Naive thymus-derived CD4-positive, alpha-beta T cell (primary cell): ENCODE results near the gene TACSTD2. TPM values are rescaled to one million over a fixed set of nuclear protein-coding genes. Genes with fewer than 3 reads are reported as not detected.
A peak's percentile ranks its signal among the peaks of the same experiment; 100 is the strongest.

Experiments used
- ATAC-seq: fragments of 150-1000 bp; cut with Tn5 transposase; 2 replicates; pipeline ENCODE4 v1.10.0; 2021; ENCODE audit warnings: mild to moderate bottlenecking, moderate library complexity
- CTCF ChIA-PET: fragments of 350-600 bp; sonication (Branson Sonifier 250); formaldehyde crosslinking; loops from one replicate; lab custom pipeline; 2021; ENCODE audit warnings: antibody characterized with exemption; lab: Charles Lee
- POLR2A ChIA-PET: fragments of 350-600 bp; sonication (Branson Sonifier 250); formaldehyde crosslinking; loops from one replicate; lab custom pipeline; 2021; ENCODE audit warnings: antibody characterized with exemption, inconsistent platforms; lab: Charles Lee
- DNase-seq, 9 donors: peaks; one replicate each; pipeline versions ENCODE4 v3.0.0 to v3.0.0-alpha.2; 2020 to 2022; ENCODE audit warnings: mixed read lengths in 1 of 9
- H3K27ac ChIP-seq: one replicate; pipeline ENCODE4 v1.7.0; 2013; ENCODE audit warnings: mild to moderate bottlenecking, low read depth, low read length, moderate library complexity
- H3K27me3 ChIP-seq, 2 donors: one replicate each; pipeline ENCODE4 v1.7.0; 2013; ENCODE audit warnings: low read length in 2 of 2, mild to moderate bottlenecking in 2 of 2, moderate library complexity in 2 of 2; ENCODE audit not compliant: control insufficient read depth in 2 of 2, insufficient read depth in 2 of 2
- H3K36me3 ChIP-seq, 3 experiments: 1 replicate in 2 of 3; 2 replicates in 1 of 3; pipeline ENCODE4 v1.7.0; 2013; ENCODE audit warnings: low read length in 3 of 3, mild to moderate bottlenecking in 3 of 3, moderate library complexity in 1 of 3; ENCODE audit not compliant: insufficient read depth in 3 of 3, control insufficient read depth in 2 of 3
- H3K4me1 ChIP-seq, 2 donors: one replicate each; pipeline ENCODE4 v1.7.0; 2013; ENCODE audit warnings: low read length in 2 of 2, mild to moderate bottlenecking in 2 of 2, moderate library complexity in 1 of 2; ENCODE audit not compliant: control insufficient read depth in 2 of 2, insufficient read depth in 2 of 2
- H3K4me3 ChIP-seq: 2 replicates; pipeline ENCODE4 v1.7.0; 2013; ENCODE audit warnings: mild to moderate bottlenecking, low read length
- H3K9me3 ChIP-seq, 3 experiments: 1 replicate in 2 of 3; 2 replicates in 1 of 3; pipeline ENCODE4 v1.7.0; 2013; ENCODE audit warnings: low read length in 3 of 3; ENCODE audit not compliant: control insufficient read depth in 2 of 3
- H3K27ac Mint-ChIP-seq, 9 donors: one replicate each; pipeline ENCODE4 v1.8.0; 2020 to 2022; ENCODE audit warnings: mixed read lengths in 9 of 9, mild to moderate bottlenecking in 8 of 9, moderate library complexity in 5 of 9, inconsistent platforms in 2 of 9
- H3K27me3 Mint-ChIP-seq, 5 donors: one replicate each; pipeline ENCODE4 v1.8.0; 2021 to 2022; ENCODE audit warnings: mixed read lengths in 5 of 5, mild to moderate bottlenecking in 1 of 5
- H3K36me3 Mint-ChIP-seq, 5 donors: one replicate each; pipeline ENCODE4 v1.8.0; 2020 to 2022; ENCODE audit warnings: mixed read lengths in 5 of 5, mild to moderate bottlenecking in 3 of 5, inconsistent platforms in 1 of 5
- H3K4me1 Mint-ChIP-seq, 7 donors: one replicate each; pipeline ENCODE4 v1.8.0; 2020 to 2022; ENCODE audit warnings: mixed read lengths in 7 of 7, mild to moderate bottlenecking in 3 of 7, inconsistent platforms in 1 of 7
- H3K4me3 Mint-ChIP-seq, 10 donors: one replicate each; pipeline ENCODE4 v1.8.0; 2020 to 2022; ENCODE audit warnings: mild to moderate bottlenecking in 10 of 10, mixed read lengths in 10 of 10, moderate library complexity in 6 of 10, inconsistent platforms in 2 of 10
- H3K9me3 Mint-ChIP-seq, 11 donors: one replicate each; pipeline ENCODE4 v1.8.0; 2020 to 2022; ENCODE audit warnings: mixed read lengths in 11 of 11, mild to moderate bottlenecking in 4 of 11, inconsistent platforms in 1 of 11, moderate library complexity in 1 of 11
- intact Hi-C, 2 donors: fragments of 100-400 bp; cut with micrococcal nuclease; formaldehyde crosslinking; loops; one replicate each; pipeline ENCODE4 v1.15.1; 2023
- polyA plus RNA-seq, 2 donors: library from polyadenylated mRNA; unstranded; fragments of 300-500 nt; fragmentation: Illumina TruSeq; gene quantifications; one replicate each; pipeline ENCODE4 v1.2.3, GENCODE V29; 2021
- total RNA-seq, 6 experiments: library from RNA in 5 of 6; stranded (reverse) in 5 of 6; gene quantifications; 1 replicate in 5 of 6; 2 replicates in 1 of 6; pipeline ENCODE4 v1.2.3 and lab custom pipeline; 2021 to 2026

The TACSTD2 gene
- total and polyA plus RNA-seq, 7 experiments from 2014 or later = 0.42 TPM; not detected in 6

GRCh38 chr1:58573138-58573537 lies 3.9 kb downstream of the TACSTD2 start:
- DNase-seq (no peak), ATAC-seq (no peak)
- Histone ChIP-seq H3K9me3 (no peaks in the 10 kb centered on the region), H3K27ac (no peak overlapping the region), H3K4me1 (peaks cover 0 to 3% of the 10 kb centered on the region in 2 donors), H3K27me3 (peaks cover 4 to 8% of the 10 kb centered on the region in 2 donors), H3K4me3 (no peak overlapping the region), H3K36me3 (no peaks in the 10 kb centered on the region)
- peaks cover 0 to 9% (median 5%) of the 10 kb centered on the region in 5 donors for H3K36me3 Mint-ChIP-seq
- peaks cover 55 to 87% (median 76%) of the 10 kb centered on the region in 5 donors for H3K27me3 Mint-ChIP-seq
- H3K9me3 Mint-ChIP-seq = peaks cover 0 to 3% (median 0%) of the 10 kb centered on the region in 11 donors
- intact Hi-C loops = loop anchor here in 1 of 2 donors (1.0 to 2.0 kb wide), 2 partner anchors 27 to 80 kb away; partner anchors contain the start of gene OMA1
- peaks cover 6 to 33% (median 19%) of the 10 kb centered on the region in 7 donors for H3K4me1 Mint-ChIP-seq
- POLR2A ChIA-PET = no interaction called here
- CTCF ChIA-PET = no interaction called here
- peak overlapping the region in 1 of 9 donors; percentile 22 for H3K27ac Mint-ChIP-seq
- H3K4me3 Mint-ChIP-seq = no peak overlapping the region

- CTCF ChIA-PET = interaction anchor here (0.7 kb wide), 1 partner anchor 11 kb away, joined by 5 read pairs; no protein-coding TSS in a partner anchor
- Mint-ChIP-seq H3K27me3 (peaks cover 51 to 85% (median 74%) of the 10 kb centered on the region in 5 donors), H3K9me3 (peaks cover 0 to 3% (median 0%) of the 10 kb centered on the region in 11 donors), H3K36me3 (peaks cover 0 to 8% (median 4%) of the 10 kb centered on the region in 5 donors), H3K4me1 (peaks cover 4 to 29% (median 15%) of the 10 kb centered on the region in 7 donors), H3K27ac (no peak overlapping the region), H3K4me3 (no peak overlapping the region)
- ATAC-seq = no peak
- intact Hi-C loops = loop anchor here in 1 of 2 donors (1.0 to 2.0 kb wide), 2 partner anchors 26 to 80 kb away; partner anchors contain the start of gene OMA1
- Histone ChIP-seq H3K27me3 (peaks cover 2 to 8% of the 10 kb centered on the region in 2 donors), H3K4me3 (no peak overlapping the region), H3K9me3 (no peaks in the 10 kb centered on the region), H3K27ac (no peak overlapping the region), H3K4me1 (peaks cover 0 to under 1% of the 10 kb centered on the region in 2 donors), H3K36me3 (no peaks in the 10 kb centered on the region)
- POLR2A ChIA-PET = no interaction called here
- DNase-seq = no peak
Measured at GRCh38 chr1:58572690-58573089, 4.4 kb downstream of the TACSTD2 start.

- Mint-ChIP-seq H3K4me1 (peaks cover 0 to 25% (median 10%) of the 10 kb centered on the region in 7 donors), H3K27me3 (peaks cover 46 to 87% (median 69%) of the 10 kb centered on the region in 5 donors), H3K4me3 (no peak overlapping the region), H3K9me3 (peaks cover 0 to 3% (median 0%) of the 10 kb centered on the region in 11 donors), H3K36me3 (peaks cover 0 to 6% (median 0%) of the 10 kb centered on the region in 5 donors), H3K27ac (no peak overlapping the region)
- H3K27ac ChIP-seq = no peak overlapping the region
- no peak overlapping the region for H3K4me3 ChIP-seq
- H3K27me3 ChIP-seq = peaks cover 0 to 8% of the 10 kb centered on the region in 2 donors
- DNase-seq (no peak), ATAC-seq (no peak)
- intact Hi-C loops = loop anchor here in 1 of 2 donors (2.0 kb wide), 1 partner anchor 81 kb away; no protein-coding TSS in a partner anchor
- H3K4me1 ChIP-seq = no peaks in the 10 kb centered on the region
- POLR2A ChIA-PET = interaction anchor here (0.6 kb wide), 1 partner anchor 18 kb away, joined by 3 read pairs; no protein-coding TSS in a partner anchor
- H3K36me3 ChIP-seq = no peaks in the 10 kb centered on the region
- CTCF ChIA-PET = no interaction called here
- H3K9me3 ChIP-seq = no peaks in the 10 kb centered on the region
Measured at GRCh38 chr1:58571616-58572015, 5.4 kb downstream of the TACSTD2 start.

GRCh38 chr1:58570817-58571216 lies 6.2 kb downstream of the TACSTD2 start:
- DNase-seq (no peak), ATAC-seq (no peak)
- Histone ChIP-seq H3K27me3 (peaks cover 0 to 7% of the 10 kb centered on the region in 2 donors), H3K27ac (no peak overlapping the region), H3K36me3 (no peaks in the 10 kb centered on the region), H3K4me1 (no peaks in the 10 kb centered on the region), H3K9me3 (no peaks in the 10 kb centered on the region), H3K4me3 (no peak overlapping the region)
- ChIA-PET CTCF (no interaction called here), POLR2A (interaction anchor here (0.6 kb wide), 1 partner anchor 19 kb away, joined by 3 read pairs; no protein-coding TSS in a partner anchor)
- peaks cover 0 to 2% (median 0%) of the 10 kb centered on the region in 11 donors for H3K9me3 Mint-ChIP-seq
- intact Hi-C loops = no loop called here
- H3K4me3 Mint-ChIP-seq = no peak overlapping the region
- H3K4me1 Mint-ChIP-seq = peaks cover 0 to 19% (median 5%) of the 10 kb centered on the region in 7 donors
- H3K27ac Mint-ChIP-seq = no peak overlapping the region
- H3K36me3 Mint-ChIP-seq = peaks cover 0 to 5% (median 0%) of the 10 kb centered on the region in 5 donors
- H3K27me3 Mint-ChIP-seq = peaks cover 41 to 87% (median 61%) of the 10 kb centered on the region in 5 donors

- H3K36me3 Mint-ChIP-seq = no peaks in the 10 kb centered on the region
- Histone ChIP-seq H3K27ac (no peak overlapping the region), H3K4me3 (no peak overlapping the region), H3K36me3 (no peaks in the 10 kb centered on the region), H3K9me3 (no peaks in the 10 kb centered on the region), H3K27me3 (peaks cover 0 to 3% of the 10 kb centered on the region in 2 donors), H3K4me1 (no peaks in the 10 kb centered on the region)
- peaks cover 34 to 86% (median 55%) of the 10 kb centered on the region in 5 donors for H3K27me3 Mint-ChIP-seq
- no peak overlapping the region for H3K27ac Mint-ChIP-seq
- DNase-seq = no peak
- CTCF ChIA-PET = no interaction called here
- H3K9me3 Mint-ChIP-seq = no peaks in the 10 kb centered on the region
- peaks cover 0 to 15% (median 0%) of the 10 kb centered on the region in 7 donors for H3K4me1 Mint-ChIP-seq
- POLR2A ChIA-PET = no interaction called here
- no peak for ATAC-seq
- intact Hi-C loops = no loop called here
- no peak overlapping the region for H3K4me3 Mint-ChIP-seq
Measured at GRCh38 chr1:58570094-58570493, 7.0 kb downstream of the TACSTD2 start.

- H3K36me3 Mint-ChIP-seq = no peaks in the 10 kb centered on the region
Measured at GRCh38 chr1:58568911-58569310, 8.1 kb downstream of the TACSTD2 start.

More at GRCh38 chr1:58568911-58569310, 8.1 kb downstream of the TACSTD2 start:
- Histone ChIP-seq H3K27ac (no peak overlapping the region), H3K36me3 (no peaks in the 10 kb centered on the region), H3K9me3 (no peaks in the 10 kb centered on the region), H3K27me3 (peaks cover 0 to 3% of the 10 kb centered on the region in 2 donors), H3K4me1 (no peaks in the 10 kb centered on the region), H3K4me3 (no peak overlapping the region)
- H3K4me1 Mint-ChIP-seq = peaks cover 0 to 9% (median 0%) of the 10 kb centered on the region in 7 donors
- H3K27ac Mint-ChIP-seq = no peak overlapping the region
- ChIA-PET POLR2A (no interaction called here), CTCF (no interaction called here)
- intact Hi-C loops = no loop called here
- DNase-seq (no peak), ATAC-seq (no peak)
- no peak overlapping the region for H3K4me3 Mint-ChIP-seq
- H3K27me3 Mint-ChIP-seq = peaks cover 25 to 82% (median 47%) of the 10 kb centered on the region in 5 donors
- no peaks in the 10 kb centered on the region for H3K9me3 Mint-ChIP-seq
